Right renal cortex interstitium (tissue), 3 donors: ENCODE data around the gene C2CD2. TPM values are rescaled to one million over a fixed set of nuclear protein-coding genes. Genes with fewer than 3 reads are reported as not detected.

Experiments used
- DNase-seq, 3 donors: peaks; one replicate each; pipeline ENCODE4 v3.0.0-alpha.2; 2013; ENCODE audit warnings: low read depth in 3 of 3, low spot score in 2 of 3
- polyA plus RNA-seq, 3 donors: library from polyadenylated mRNA; unstranded; fragments of 120-200 nt; gene quantifications; one replicate each; pipeline ENCODE4 v1.2.1, GENCODE V29; 2013; ENCODE audit not compliant: insufficient read length in 3 of 3

C2CD2 gene
- polyA plus RNA-seq, 3 donors = 13.4 to 13.9 (median 13.9) TPM

- DNase-seq = no peak
Measured at GRCh38 chr21:41916888-41917433, 36.9 kb downstream of the C2CD2 start.

- no peak for DNase-seq
Measured at GRCh38 chr21:41914965-41915364, 38.9 kb downstream of the C2CD2 start.

GRCh38 chr21:41914358-41914757 is 39.5 kb downstream of the C2CD2 start:
- no peak for DNase-seq

GRCh38 chr21:41913230-41913629 is 40.6 kb downstream of the C2CD2 start:
- no peak for DNase-seq

- no peak for DNase-seq
Measured at GRCh38 chr21:41908829-41909228, 45.0 kb downstream of the C2CD2 start.

- no peak for DNase-seq
Measured at GRCh38 chr21:41907496-41908258, 46.1 kb downstream of the C2CD2 start.

GRCh38 chr21:41906770-41907169 is 47.0 kb downstream of the C2CD2 start:
- no peak for DNase-seq

- DNase-seq = no peak
Measured at GRCh38 chr21:41903559-41904351, 50.1 kb downstream of the C2CD2 start.

GRCh38 chr21:41902946-41903345 is 50.9 kb downstream of the C2CD2 start:
- no peak for DNase-seq

GRCh38 chr21:41901782-41902181 is 52.0 kb downstream of the C2CD2 start:
- no peak for DNase-seq

GRCh38 chr21:41901099-41901498 is 52.7 kb downstream of the C2CD2 start:
- DNase-seq = no peak

- no peak for DNase-seq
Measured at GRCh38 chr21:41900401-41900800, 53.4 kb downstream of the C2CD2 start.

- no peak for DNase-seq
Measured at GRCh38 chr21:41899426-41900202, 54.2 kb downstream of the C2CD2 start.

- no peak for DNase-seq
Measured at GRCh38 chr21:41898998-41899397, 54.8 kb downstream of the C2CD2 start.

GRCh38 chr21:41897700-41898099 is 56.1 kb downstream of the C2CD2 start:
- DNase-seq = no peak

- no peak for DNase-seq
Measured at GRCh38 chr21:41897047-41897669, 56.7 kb downstream of the C2CD2 start.

- DNase-seq = no peak
Measured at GRCh38 chr21:41895643-41896493, 58.0 kb downstream of the C2CD2 start.

- DNase-seq = no peak
Measured at GRCh38 chr21:41894922-41895557, 58.8 kb downstream of the C2CD2 start.

GRCh38 chr21:41894511-41894910 is 59.3 kb downstream of the C2CD2 start:
- DNase-seq = no peak
